SH-SY5Y (cell line): ENCODE results near the gene LGALS4.

Experiments used
- GATA2 ChIP-seq: IDR thresholded peaks from 2 replicates; pipeline ENCODE4 v1.6.1; 2011; ENCODE audit warnings: mild to moderate bottlenecking, low read depth, low read length
- GATA3 ChIP-seq: IDR thresholded peaks from 2 replicates; pipeline ENCODE4 v1.6.1; 2011; ENCODE audit warnings: low read depth, mild to moderate bottlenecking, low read length, moderate library complexity

DNA sequence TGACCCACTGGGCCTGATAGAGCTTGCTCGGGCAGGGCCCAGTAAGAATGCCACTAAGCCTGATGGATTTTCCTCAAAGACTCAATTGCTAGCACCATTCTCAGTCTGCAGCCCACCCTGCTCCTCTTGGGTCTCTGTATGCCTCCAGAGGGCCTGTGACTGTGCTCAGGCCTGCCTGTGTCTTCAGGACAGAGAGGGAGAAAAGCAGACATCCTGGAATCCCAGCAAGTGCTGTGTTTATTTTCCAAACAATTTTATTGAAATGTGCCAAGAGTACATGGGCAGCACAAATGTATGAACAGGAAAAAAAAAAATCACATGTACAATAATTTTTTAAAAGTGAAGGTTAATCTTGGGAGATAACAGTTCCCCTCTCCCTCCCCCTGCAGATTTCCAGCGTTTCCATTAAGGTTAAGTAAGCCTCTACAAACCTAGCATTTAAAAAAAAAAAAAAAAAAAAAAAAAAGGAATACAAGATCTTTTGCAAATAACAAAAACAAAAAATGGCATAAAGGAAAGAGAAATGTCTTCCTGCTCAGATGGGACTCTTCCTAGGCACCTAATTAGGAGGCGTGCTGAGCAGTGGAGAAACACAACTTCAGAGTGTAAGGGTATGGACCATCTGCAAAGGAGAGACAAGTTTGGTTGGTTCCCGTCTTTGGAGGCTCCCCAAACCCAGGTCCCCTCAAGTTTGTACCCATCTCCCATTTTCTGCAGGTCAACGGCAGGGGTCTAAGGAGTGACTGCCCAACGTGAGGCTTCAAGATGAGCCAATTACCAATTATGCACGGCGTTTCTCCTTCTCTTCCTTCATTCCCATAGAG lies 23.6 kb upstream of the LGALS4 start:
- TF ChIP-seq GATA2 = no peak
- TF ChIP-seq GATA3 = no peak
